Fibroblast of pulmonary artery (primary cell): ENCODE results near the gene PLSCR4.

Experiments used
- DNase-seq: peaks from one replicate; pipeline ENCODE4 v3.0.0-alpha.2; 2010; ENCODE audit warnings: low read depth
- H3K4me3 ChIP-seq: replicated peaks from 2 replicates; pipeline ENCODE4 v1.5.1; 2011; ENCODE audit warnings: low read depth, mild to moderate bottlenecking, control low read depth, low read length, moderate library complexity
- CTCF ChIP-seq: IDR thresholded peaks from 2 replicates; pipeline ENCODE4 v1.5.1; 2011; ENCODE audit warnings: mild to moderate bottlenecking, control low read depth, low read length, inconsistent platforms; ENCODE audit errors: missing control alignments

PLSCR4 gene

DNA sequence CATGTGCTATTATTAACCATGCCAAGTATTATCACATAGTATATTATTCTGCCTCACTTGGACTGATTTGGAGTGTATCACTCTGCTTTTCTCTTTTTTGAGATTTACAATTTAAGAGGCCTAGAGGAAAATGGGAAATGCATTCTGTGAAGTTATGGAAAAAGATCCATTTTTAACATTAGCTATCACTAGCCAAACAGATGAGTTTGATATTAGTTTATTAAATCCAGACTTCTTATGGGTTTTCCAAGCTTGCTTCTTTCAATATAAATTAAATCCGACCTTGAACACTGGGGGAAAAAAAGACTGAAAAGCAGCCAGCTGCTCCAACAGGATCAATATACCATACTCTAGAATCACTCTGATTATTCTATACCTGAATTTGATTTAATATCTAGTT lies 59.9 kb downstream of the PLSCR4 start:
- DNase-seq, result no peak
- no peak overlapping the region for H3K4me3 ChIP-seq
- TF ChIP-seq CTCF, result no peak

DNA sequence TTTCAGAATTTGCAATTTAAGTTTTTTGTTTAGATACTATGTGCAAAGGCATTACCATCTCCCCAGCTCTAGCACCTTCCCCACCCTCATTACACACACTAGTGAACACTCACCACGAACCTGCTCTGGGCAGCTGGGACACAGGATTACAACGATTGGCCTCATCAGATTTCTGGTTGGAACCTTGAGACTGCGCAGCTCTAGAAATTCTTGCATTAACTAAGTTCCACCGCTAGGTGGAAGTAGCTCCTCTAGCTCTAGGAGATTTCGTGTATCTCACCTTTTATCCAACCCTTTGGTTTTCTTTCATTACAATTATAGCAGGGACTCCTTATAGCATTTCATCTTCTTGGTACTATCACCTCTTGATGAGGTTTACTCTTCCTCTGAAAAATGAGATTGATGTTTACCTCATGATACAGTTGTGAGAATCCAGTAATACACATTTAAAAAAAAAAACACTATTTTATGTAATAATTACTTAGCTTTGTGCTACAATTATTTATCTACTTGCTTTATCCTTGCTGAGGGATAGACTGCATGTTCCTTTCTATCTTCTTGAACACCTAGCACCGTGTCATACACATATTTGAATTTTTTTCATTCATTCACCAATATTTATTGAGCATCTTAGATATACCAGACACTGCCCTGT lies 61.3 kb downstream of the PLSCR4 start:
- DNase-seq, result peak; percentile 74
- TF ChIP-seq CTCF, result peak; percentile 79
- no peak overlapping the region for H3K4me3 ChIP-seq

GRCh38 chr3:146187334-146187950 lies 63.5 kb downstream of the PLSCR4 start:
- peak; percentile 65 for DNase-seq
- peak; percentile 59 for TF ChIP-seq CTCF
- H3K4me3 ChIP-seq, result no peak overlapping the region

DNA sequence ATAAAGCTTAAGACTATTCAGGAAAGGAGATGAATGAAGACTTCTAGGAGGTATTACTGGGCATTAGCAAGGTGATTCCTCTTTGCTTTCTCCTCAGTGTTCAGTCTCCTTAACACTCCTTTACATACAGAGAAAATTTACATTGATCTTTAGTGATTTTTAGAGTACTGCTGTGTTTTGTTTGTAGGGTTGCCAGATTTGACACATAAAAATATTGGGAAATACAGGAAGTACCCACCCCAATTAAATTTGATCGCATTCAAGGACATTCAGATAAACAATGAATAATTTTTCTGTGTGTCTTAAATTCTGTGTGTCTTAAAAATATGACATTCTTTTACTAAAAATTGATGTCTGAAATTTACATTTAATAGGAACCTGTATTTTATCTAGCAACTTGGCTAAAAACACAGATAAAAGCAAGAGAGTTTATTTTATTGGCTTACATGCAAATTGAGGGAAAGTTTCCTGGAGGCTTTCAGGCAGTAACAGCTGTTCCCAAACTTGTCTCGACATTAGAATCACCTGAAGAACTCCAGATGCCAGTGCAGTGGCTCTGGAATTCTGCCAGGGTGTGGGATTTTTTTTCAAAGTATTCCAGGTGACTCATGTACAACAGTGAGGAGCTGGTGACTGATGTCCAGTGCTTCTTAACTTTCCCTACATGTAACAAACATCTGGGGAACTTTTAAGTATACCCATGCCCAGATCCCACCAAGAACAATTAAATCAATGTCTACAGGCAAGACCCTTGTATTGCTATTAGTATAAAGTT lies 66.5 kb downstream of the PLSCR4 start:
- TF ChIP-seq CTCF, result no peak
- DNase-seq, result peak; percentile 61
- H3K4me3 ChIP-seq, result no peak overlapping the region

DNA sequence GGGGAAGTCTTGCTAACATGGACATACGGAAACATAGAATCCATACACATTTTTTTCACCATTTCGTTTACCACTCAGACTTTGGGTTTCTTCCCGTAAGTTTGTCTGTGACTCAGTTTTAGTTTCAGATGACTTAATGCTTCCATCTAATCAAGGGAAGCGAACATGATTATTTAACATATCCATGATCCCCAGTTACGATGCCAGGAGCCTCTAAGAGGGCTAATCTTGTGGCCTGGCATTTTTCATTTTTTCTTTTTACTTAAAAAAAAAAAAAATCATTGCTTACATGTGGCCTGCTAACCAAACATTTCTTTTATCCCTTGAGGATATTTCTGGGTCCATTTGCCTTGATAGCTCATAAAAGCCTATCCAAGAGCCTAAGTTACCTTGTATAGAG lies 69.7 kb downstream of the PLSCR4 start:
- no peak overlapping the region for H3K4me3 ChIP-seq
- no peak for DNase-seq
- TF ChIP-seq CTCF, result no peak

GRCh38 chr3:146180376-146180775 lies 70.5 kb downstream of the PLSCR4 start:
- DNase-seq, result no peak
- TF ChIP-seq CTCF, result no peak
- H3K4me3 ChIP-seq, result no peak overlapping the region
